ENCODE data around the gene METRN. TPM values are rescaled to one million over a fixed set of nuclear protein-coding genes. Genes with fewer than 3 reads are reported as not detected.

Gene METRN
- total RNA-seq, 4 donors from 2014 or later: 4.9 to 47.2 (median 35.2) TPM

- no peaks in the 10 kb centered on the region for H3K27me3 ChIP-seq
- H3K27ac ChIP-seq: peak within 1 kb of the TSS in 3 of 4 donors; percentile 27 to 69 (median 58)
- peaks cover 0 to 22% (median 3%) of the 10 kb centered on the region in 4 donors for H3K36me3 ChIP-seq
- peak; percentile 57 for DNase-seq
- H3K4me3 ChIP-seq: peak within 1 kb of the TSS in 3 of 4 donors; percentile 25 to 44 (median 41)
- H3K4me1 ChIP-seq: peaks cover 18 to 51% (median 35%) of the 10 kb centered on the region in 4 donors
- TF ChIP-seq POLR2AphosphoS5 (IDR thresholded peaks at IDR 0.05) (peak in 1 of 3 donors; percentile 16), EP300 (IDR thresholded peaks at IDR 0.05; ENCODE audit: low read depth) (no peak), POLR2A (IDR thresholded peaks at IDR 0.05) (no peak)
- TF ChIP-seq, protein P1, sequence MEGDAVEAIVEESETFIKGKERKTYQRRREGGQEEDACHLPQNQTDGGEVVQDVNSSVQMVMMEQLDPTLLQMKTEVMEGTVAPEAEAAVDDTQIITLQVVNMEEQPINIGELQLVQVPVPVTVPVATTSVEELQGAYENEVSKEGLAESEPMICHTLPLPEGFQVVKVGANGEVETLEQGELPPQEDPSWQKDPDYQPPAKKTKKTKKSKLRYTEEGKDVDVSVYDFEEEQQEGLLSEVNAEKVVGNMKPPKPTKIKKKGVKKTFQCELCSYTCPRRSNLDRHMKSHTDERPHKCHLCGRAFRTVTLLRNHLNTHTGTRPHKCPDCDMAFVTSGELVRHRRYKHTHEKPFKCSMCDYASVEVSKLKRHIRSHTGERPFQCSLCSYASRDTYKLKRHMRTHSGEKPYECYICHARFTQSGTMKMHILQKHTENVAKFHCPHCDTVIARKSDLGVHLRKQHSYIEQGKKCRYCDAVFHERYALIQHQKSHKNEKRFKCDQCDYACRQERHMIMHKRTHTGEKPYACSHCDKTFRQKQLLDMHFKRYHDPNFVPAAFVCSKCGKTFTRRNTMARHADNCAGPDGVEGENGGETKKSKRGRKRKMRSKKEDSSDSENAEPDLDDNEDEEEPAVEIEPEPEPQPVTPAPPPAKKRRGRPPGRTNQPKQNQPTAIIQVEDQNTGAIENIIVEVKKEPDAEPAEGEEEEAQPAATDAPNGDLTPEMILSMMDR (IDR thresholded peaks at IDR 0.05): peak in 1 of 5 experiments; percentile 19
- no peaks in the 10 kb centered on the region for H3K9me3 ChIP-seq
- intact Hi-C loops (cut with DNase I; ENCODE audit: low total_unique reads): no loop called here
- 17% methylated on average over 34 of the region's 73 CpGs; no CpG with 5 or more reads in 1 of the 2 donors for WGBS, 2 donors (ENCODE audit: low coverage in 1 of 2)
- in situ Hi-C loops (cut with MboI; ENCODE audit: low pct_ligation_motif_present in 1 of 4, low pct_unique_long_range_greater_than_20kb in 1 of 4, low sequenced_read_pairs in 3 of 4): no loop called here
These were observed 39.7 kb upstream of the METRN start, which contains the start of gene RHBDL1 for GRCh38 chr16:674968-675883. TSS of gene RHBDL1 (plus strand) at chr16:675671. CDS start at chr16:675791, 120 bp downstream.

DNA sequence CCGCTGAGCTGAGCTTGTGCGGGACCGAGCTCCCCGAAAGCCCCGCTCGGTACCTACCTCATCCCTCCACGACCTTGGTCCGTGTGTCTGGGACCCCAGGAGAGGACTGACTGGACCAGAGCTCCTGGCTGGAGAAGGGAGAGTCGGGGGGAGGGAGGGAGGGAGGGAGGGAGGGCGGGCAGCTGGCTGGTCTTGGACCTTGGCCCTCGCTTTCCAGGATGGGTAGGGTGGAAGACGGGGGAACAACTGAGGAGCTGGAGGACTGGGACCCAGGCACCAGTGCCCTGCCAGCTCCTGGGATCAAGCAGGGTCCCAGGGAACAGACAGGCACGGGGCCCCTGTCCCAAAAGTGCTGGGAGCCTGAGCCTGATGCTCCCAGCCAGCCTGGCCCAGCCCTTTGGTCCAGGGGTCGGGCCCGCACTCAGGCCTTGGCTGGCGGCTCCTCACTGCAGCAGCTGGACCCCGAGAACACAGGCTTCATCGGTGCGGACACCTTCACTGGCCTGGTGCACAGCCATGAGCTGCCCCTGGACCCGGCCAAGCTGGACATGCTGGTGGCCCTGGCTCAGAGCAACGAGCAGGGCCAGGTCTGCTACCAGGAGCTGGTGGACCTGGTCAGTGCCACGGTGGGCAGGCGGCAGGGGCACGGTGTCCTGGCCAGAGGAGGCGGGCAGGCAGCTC is 38.9 kb upstream of the METRN start:
- TF ChIP-seq POLR2AphosphoS5 (IDR thresholded peaks at IDR 0.05) (no peak), POLR2A (IDR thresholded peaks at IDR 0.05) (no peak), EP300 (IDR thresholded peaks at IDR 0.05; ENCODE audit: low read depth) (no peak)
- TF ChIP-seq, protein P1 (IDR thresholded peaks at IDR 0.05): no peak

DNA sequence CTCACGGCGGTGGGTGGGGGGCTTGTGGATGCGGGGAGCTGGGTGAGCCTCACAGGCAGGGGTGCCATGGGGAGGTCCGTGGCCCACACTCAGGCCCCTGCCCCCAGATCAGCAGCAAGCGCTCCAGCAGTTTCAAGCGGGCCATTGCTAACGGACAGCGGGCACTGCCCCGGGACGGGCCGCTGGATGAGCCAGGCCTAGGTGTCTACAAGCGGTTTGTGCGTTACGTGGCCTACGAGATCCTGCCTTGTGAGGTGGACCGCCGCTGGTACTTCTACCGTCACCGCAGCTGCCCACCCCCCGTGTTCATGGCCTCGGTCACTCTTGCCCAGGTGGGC is 38.4 kb upstream of the METRN start:
- DNase-seq: no peak
- Histone ChIP-seq H3K27me3 (no peaks in the 10 kb centered on the region), H3K27ac (peak overlapping the region in 2 of 4 donors; percentile 34 to 69), H3K36me3 (peaks cover 0 to 10% (median 0%) of the 10 kb centered on the region in 4 donors), H3K4me3 (no peak overlapping the region), H3K4me1 (peaks cover 26 to 60% (median 43%) of the 10 kb centered on the region in 4 donors), H3K9me3 (no peaks in the 10 kb centered on the region)
- in situ Hi-C loops (cut with MboI; ENCODE audit: low pct_ligation_motif_present in 1 of 4, low pct_unique_long_range_greater_than_20kb in 1 of 4, low sequenced_read_pairs in 3 of 4): no loop called here
- WGBS, 2 donors (ENCODE audit: low coverage in 1 of 2): 66% methylated on average over 15 of the region's 21 CpGs; no CpG with 5 or more reads in 1 of the 2 donors
- TF ChIP-seq POLR2A (IDR thresholded peaks at IDR 0.05): no peak
- no peak for TF ChIP-seq POLR2AphosphoS5 (IDR thresholded peaks at IDR 0.05)
- TF ChIP-seq EP300 (IDR thresholded peaks at IDR 0.05; ENCODE audit: low read depth): no peak
- TF ChIP-seq, protein P1 (IDR thresholded peaks at IDR 0.05): no peak
- intact Hi-C loops (cut with DNase I; ENCODE audit: low total_unique reads): no loop called here

More for the DNA sequence above, 38.9 kb upstream of the METRN start:
- in situ Hi-C loops (cut with MboI; ENCODE audit: low pct_ligation_motif_present in 1 of 4, low pct_unique_long_range_greater_than_20kb in 1 of 4, low sequenced_read_pairs in 3 of 4) (no loop called here), intact Hi-C loops (cut with DNase I; ENCODE audit: low total_unique reads) (no loop called here)
- Histone ChIP-seq H3K27me3 (no peaks in the 10 kb centered on the region), H3K4me3 (peak overlapping the region in 3 of 4 donors; percentile 25 to 44 (median 41)), H3K9me3 (no peaks in the 10 kb centered on the region), H3K36me3 (peaks cover 0 to 15% (median 0%) of the 10 kb centered on the region in 4 donors), H3K27ac (peak overlapping the region in 3 of 4 donors; percentile 27 to 69 (median 58)), H3K4me1 (peaks cover 20 to 55% (median 38%) of the 10 kb centered on the region in 4 donors)
- DNase-seq: peak; percentile 49
- 41% methylated on average over 9 of the region's 25 CpGs; no CpG with 5 or more reads in 1 of the 2 donors for WGBS, 2 donors (ENCODE audit: low coverage in 1 of 2)

DNA sequence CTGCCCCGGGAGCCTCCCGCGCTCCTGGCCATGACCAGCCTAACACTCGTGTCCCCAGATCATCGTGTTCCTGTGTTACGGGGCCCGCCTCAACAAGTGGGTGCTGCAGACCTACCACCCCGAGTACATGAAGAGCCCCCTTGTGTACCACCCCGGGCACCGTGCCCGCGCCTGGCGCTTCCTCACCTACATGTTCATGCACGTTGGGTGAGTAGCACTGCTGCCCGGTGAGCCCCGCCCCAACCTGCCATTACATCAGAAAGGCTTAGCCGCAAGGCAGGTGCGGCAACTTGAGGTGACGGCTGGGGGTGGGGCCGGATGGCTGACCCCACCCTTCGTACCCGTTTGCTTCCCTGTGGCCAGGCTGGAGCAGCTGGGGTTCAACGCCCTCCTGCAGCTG is 38.0 kb upstream of the METRN start:
- in situ Hi-C loops (cut with MboI; ENCODE audit: low pct_ligation_motif_present in 1 of 4, low pct_unique_long_range_greater_than_20kb in 1 of 4, low sequenced_read_pairs in 3 of 4): no loop called here
- Histone ChIP-seq H3K27me3 (no peaks in the 10 kb centered on the region), H3K36me3 (peaks cover 0 to 9% (median 0%) of the 10 kb centered on the region in 4 donors), H3K27ac (peak overlapping the region in 3 of 4 donors; percentile 27 to 69 (median 40)), H3K4me3 (no peak overlapping the region), H3K4me1 (peaks cover 28 to 64% (median 47%) of the 10 kb centered on the region in 4 donors), H3K9me3 (no peaks in the 10 kb centered on the region)
- DNase-seq: peak; percentile 93
- TF ChIP-seq EP300 (IDR thresholded peaks at IDR 0.05; ENCODE audit: low read depth) (no peak), POLR2AphosphoS5 (IDR thresholded peaks at IDR 0.05) (peak; percentile 36 to 69 (median 44)), POLR2A (IDR thresholded peaks at IDR 0.05) (peak; percentile 41)
- WGBS, 2 donors (ENCODE audit: low coverage in 1 of 2): 44% methylated on average over 21 of the region's 23 CpGs; no CpG with 5 or more reads in 1 of the 2 donors
- intact Hi-C loops (cut with DNase I; ENCODE audit: low total_unique reads): no loop called here

Measured in transverse colon (tissue), 4 donors.